ENCODE results near the gene CHMP1A. TPM values are rescaled to one million over a fixed set of nuclear protein-coding genes. Genes with fewer than 3 reads are reported as not detected.

The CHMP1A gene
- total RNA-seq, 5 donors from 2014 or later (not counting 1 experiment from before 2014, with no cell fraction given) = 73.1 to 97.4 (median 90.4) TPM

DNA sequence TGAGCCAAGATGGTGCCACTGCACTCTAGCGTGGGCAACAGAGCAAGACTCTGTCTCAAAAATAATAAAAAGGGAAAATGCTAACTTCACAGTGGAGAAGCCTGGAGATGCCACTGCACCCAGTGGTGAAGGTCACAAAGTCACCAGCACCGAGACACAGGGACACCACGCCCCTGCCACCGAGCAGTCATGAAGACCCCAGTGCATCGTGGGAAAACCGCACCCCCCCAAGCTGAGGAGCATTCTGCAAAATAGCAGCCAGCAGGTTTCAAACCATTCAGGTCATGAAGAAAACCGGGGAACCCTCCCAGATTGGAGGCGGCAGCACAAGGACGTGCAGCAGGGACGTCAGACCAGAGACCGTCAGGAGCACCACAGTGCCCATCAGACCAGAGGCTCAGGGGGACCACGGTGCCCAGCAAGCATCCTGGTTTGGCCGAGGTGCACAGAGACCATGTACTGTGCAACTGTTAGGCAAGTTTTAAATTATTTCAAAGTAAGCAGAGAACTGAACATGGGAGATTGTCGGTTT is 13.7 kb downstream of the CHMP1A start:
- Histone ChIP-seq H3K27ac (ENCODE audit: low read length) (no peak overlapping the region), H3K4me3 (ENCODE audit: control insufficient read depth in 1 of 2, extremely low read depth in 1 of 2, low read length in 1 of 2) (no peak overlapping the region), H3K27me3 (replicated peaks in 1 of 2; ENCODE audit: control insufficient read depth in 2 of 2, extremely low read depth in 1 of 2, insufficient read depth in 2 of 2, low read length in 1 of 2) (peaks cover 0 to 5% of the 10 kb centered on the region in 2 experiments), H3K4me1 (ENCODE audit: control insufficient read depth in 1 of 2, extremely low read depth in 1 of 2, insufficient read depth in 2 of 2, low read length in 2 of 2) (peaks cover 0 to 17% of the 10 kb centered on the region in 2 experiments), H3K9me3 (no peaks in the 10 kb centered on the region), H3K36me3 (ENCODE audit: control insufficient read depth in 2 of 2, extremely low read depth in 1 of 2, insufficient read depth in 1 of 2, low read length in 1 of 2) (peaks cover 10 to 31% of the 10 kb centered on the region in 2 donors)
- Mint-ChIP-seq H3K27ac (no peak overlapping the region), H3K4me1 (peaks cover 9 to 12% (median 10%) of the 10 kb centered on the region in 3 donors), H3K9me3 (no peaks in the 10 kb centered on the region), H3K36me3 (peaks cover 23% of the 10 kb centered on the region), H3K4me3 (no peak overlapping the region), H3K27me3 (no peaks in the 10 kb centered on the region)
- WGBS (ENCODE audit: insufficient coverage) = 87% methylated on average over 12 of the region's 14 CpGs
- CTCF ChIA-PET = no interaction called here
- DNase-seq = no peak
- no peak for ATAC-seq (replicated peaks in 1 of 4)
- POLR2A ChIA-PET = no interaction called here

DNA sequence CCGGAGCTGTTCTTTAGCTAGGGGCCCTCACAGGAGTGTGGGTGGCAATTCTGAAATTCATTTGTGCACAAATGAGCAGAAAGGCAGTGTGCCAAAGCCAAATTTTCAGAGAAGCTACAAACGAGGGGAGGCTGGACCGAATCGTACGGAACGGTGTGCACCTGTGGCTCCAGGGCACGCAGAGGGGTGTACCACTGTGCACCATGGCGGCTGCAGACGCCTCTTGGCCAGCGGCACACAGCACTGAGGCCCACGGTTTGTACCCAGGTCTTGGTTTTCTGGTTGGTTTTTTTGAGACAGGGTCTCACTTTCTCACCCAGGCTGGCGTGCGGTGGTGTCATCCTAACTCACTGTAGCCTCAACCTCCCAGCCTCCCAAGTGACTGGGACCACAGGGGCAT is 14.9 kb downstream of the CHMP1A start:
- CTCF ChIA-PET = interaction anchor here in 1 of 2 donors (0.5 kb wide), 1 partner anchor 49 kb away, joined by 4 read pairs; no protein-coding TSS in a partner anchor
- no peak for DNase-seq
- ATAC-seq (replicated peaks in 1 of 4) = no peak
- Mint-ChIP-seq H3K36me3 (peaks cover 17% of the 10 kb centered on the region), H3K27ac (no peak overlapping the region), H3K27me3 (no peaks in the 10 kb centered on the region), H3K4me1 (peaks cover 9 to 12% (median 10%) of the 10 kb centered on the region in 3 donors), H3K9me3 (no peaks in the 10 kb centered on the region), H3K4me3 (no peak overlapping the region)
- Histone ChIP-seq H3K4me1 (ENCODE audit: control insufficient read depth in 1 of 2, extremely low read depth in 1 of 2, insufficient read depth in 2 of 2, low read length in 2 of 2) (peaks cover 0 to 17% of the 10 kb centered on the region in 2 experiments), H3K27ac (ENCODE audit: low read length) (no peak overlapping the region), H3K9me3 (no peaks in the 10 kb centered on the region), H3K4me3 (ENCODE audit: control insufficient read depth in 1 of 2, extremely low read depth in 1 of 2, low read length in 1 of 2) (no peak overlapping the region), H3K27me3 (replicated peaks in 1 of 2; ENCODE audit: control insufficient read depth in 2 of 2, extremely low read depth in 1 of 2, insufficient read depth in 2 of 2, low read length in 1 of 2) (peaks cover 0 to 12% of the 10 kb centered on the region in 2 experiments), H3K36me3 (ENCODE audit: control insufficient read depth in 2 of 2, extremely low read depth in 1 of 2, insufficient read depth in 1 of 2, low read length in 1 of 2) (peaks cover 10 to 29% of the 10 kb centered on the region in 2 donors)
- WGBS (ENCODE audit: insufficient coverage) = 85% methylated on average over 7 of the region's 13 CpGs
- POLR2A ChIA-PET = no interaction called here

DNA sequence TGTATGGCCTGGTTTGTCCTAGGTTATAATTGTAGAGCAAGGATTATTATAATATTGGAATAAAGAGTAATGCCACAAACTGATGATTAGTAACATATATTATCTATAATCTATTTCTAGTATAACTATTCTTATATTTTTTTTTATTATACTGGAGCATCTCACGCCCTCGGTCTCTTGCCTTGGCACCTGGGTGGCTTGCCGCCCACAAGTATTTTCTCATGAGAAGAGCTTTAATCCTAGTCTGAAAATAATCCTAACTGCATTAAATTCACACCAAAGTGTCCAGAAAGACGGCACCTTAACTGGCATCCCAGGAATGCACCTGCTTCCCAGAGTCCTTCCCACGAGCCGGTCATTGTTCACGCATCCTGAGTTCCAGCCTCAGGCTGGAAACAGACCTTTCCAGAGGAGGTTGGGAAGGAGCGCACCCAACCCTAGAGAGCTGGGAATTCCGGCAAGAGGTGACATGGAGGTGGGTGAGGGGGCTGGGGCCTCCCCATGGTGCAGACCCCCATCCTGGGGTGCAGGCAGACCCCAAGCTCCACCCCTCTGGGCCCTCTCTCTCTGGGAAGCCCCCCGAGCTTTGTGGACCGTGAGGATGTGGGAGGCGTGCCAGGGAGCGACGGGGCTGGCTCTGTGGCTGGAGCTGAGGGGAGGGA is 15.9 kb downstream of the CHMP1A start:
- DNase-seq (no peak), ATAC-seq (replicated peaks in 1 of 4) (no peak)
- WGBS (ENCODE audit: insufficient coverage) = 62% methylated on average over 5 of the region's 14 CpGs
- CTCF ChIA-PET = interaction anchor here in 1 of 2 donors (0.6 to 0.8 kb wide), 2 partner anchors 12 to 449 kb away, joined by 3 to 7 read pairs; no protein-coding TSS in a partner anchor
- Histone ChIP-seq H3K4me3 (ENCODE audit: control insufficient read depth in 1 of 2, extremely low read depth in 1 of 2, low read length in 1 of 2) (no peak overlapping the region), H3K9me3 (no peaks in the 10 kb centered on the region), H3K27me3 (replicated peaks in 1 of 2; ENCODE audit: control insufficient read depth in 2 of 2, extremely low read depth in 1 of 2, insufficient read depth in 2 of 2, low read length in 1 of 2) (peaks cover 0 to 22% of the 10 kb centered on the region in 2 experiments), H3K36me3 (ENCODE audit: control insufficient read depth in 2 of 2, extremely low read depth in 1 of 2, insufficient read depth in 1 of 2, low read length in 1 of 2) (peaks cover 5 to 22% of the 10 kb centered on the region in 2 donors), H3K4me1 (ENCODE audit: control insufficient read depth in 1 of 2, extremely low read depth in 1 of 2, insufficient read depth in 2 of 2, low read length in 2 of 2) (peaks cover 0 to 17% of the 10 kb centered on the region in 2 experiments), H3K27ac (ENCODE audit: low read length) (no peak overlapping the region)
- H3K4me1 Mint-ChIP-seq = peaks cover 9 to 12% (median 10%) of the 10 kb centered on the region in 3 donors
- POLR2A ChIA-PET = no interaction called here
- H3K9me3 Mint-ChIP-seq = no peaks in the 10 kb centered on the region
- H3K4me3 Mint-ChIP-seq = peak overlapping the region in 1 of 3 donors; percentile 65
- H3K36me3 Mint-ChIP-seq = peaks cover 14% of the 10 kb centered on the region
- no peaks in the 10 kb centered on the region for H3K27me3 Mint-ChIP-seq
- H3K27ac Mint-ChIP-seq = no peak overlapping the region

DNA sequence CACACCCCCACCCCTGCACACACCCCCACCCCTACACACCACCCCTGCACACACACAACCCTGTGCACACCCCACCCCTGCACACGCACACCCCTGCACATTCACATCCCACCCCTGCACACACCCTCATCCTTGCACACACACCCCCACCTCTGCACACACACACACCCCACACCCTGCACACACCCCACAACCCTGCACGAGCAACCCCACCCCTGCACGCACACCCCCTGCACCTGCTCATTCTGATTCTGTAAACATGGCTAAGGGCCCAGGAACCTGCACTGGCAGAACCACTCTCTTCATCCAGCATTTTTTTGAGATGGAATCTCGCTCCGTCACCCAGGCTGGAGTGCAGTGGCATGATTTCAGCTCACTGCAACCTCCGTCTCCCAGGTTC is 18.1 kb downstream of the CHMP1A start:
- WGBS (ENCODE audit: insufficient coverage) = 97% methylated on average over 5 of the region's 6 CpGs
- ATAC-seq (replicated peaks in 1 of 4) = no peak
- no peak overlapping the region for H3K4me3 ChIP-seq (ENCODE audit: control insufficient read depth in 1 of 2, extremely low read depth in 1 of 2, low read length in 1 of 2)
- H3K36me3 Mint-ChIP-seq = no peaks in the 10 kb centered on the region
- no peak overlapping the region for H3K27ac Mint-ChIP-seq
- H3K4me3 Mint-ChIP-seq = no peak overlapping the region
- CTCF ChIA-PET = no interaction called here
- no peaks in the 10 kb centered on the region for H3K9me3 Mint-ChIP-seq
- no peaks in the 10 kb centered on the region for H3K9me3 ChIP-seq
- DNase-seq = no peak
- peaks cover 0 to 27% of the 10 kb centered on the region in 2 experiments for H3K27me3 ChIP-seq (replicated peaks in 1 of 2; ENCODE audit: control insufficient read depth in 2 of 2, extremely low read depth in 1 of 2, insufficient read depth in 2 of 2, low read length in 1 of 2)
- POLR2A ChIA-PET = no interaction called here
- H3K27me3 Mint-ChIP-seq = no peaks in the 10 kb centered on the region
- peaks cover 9 to 12% (median 10%) of the 10 kb centered on the region in 3 donors for H3K4me1 Mint-ChIP-seq
- no peak overlapping the region for H3K27ac ChIP-seq (ENCODE audit: low read length)
- H3K36me3 ChIP-seq (ENCODE audit: control insufficient read depth in 2 of 2, extremely low read depth in 1 of 2, insufficient read depth in 1 of 2, low read length in 1 of 2) = peaks cover 0 to 1% of the 10 kb centered on the region in 2 donors
- peaks cover 0 to 17% of the 10 kb centered on the region in 2 experiments for H3K4me1 ChIP-seq (ENCODE audit: control insufficient read depth in 1 of 2, extremely low read depth in 1 of 2, insufficient read depth in 2 of 2, low read length in 2 of 2)

DNA sequence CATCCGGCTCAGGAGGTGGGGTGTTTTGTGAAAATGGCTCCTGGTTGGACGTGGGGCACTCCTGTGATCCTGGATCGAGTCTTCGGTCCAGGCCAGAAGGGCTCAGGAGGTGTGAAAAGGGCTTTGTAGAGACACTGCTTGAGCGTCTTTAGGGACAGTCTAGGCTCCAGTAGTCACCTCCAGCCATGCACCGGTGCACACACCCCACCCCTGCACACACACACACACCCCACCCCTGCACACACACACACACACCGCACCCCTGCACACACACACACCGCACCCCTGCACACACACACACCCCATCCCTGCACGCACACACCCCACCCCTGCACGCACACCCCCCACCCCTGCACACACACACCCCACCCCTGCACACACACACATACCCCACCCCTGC is 19.1 kb downstream of the CHMP1A start:
- ATAC-seq (replicated peaks in 1 of 4) = no peak

DNA sequence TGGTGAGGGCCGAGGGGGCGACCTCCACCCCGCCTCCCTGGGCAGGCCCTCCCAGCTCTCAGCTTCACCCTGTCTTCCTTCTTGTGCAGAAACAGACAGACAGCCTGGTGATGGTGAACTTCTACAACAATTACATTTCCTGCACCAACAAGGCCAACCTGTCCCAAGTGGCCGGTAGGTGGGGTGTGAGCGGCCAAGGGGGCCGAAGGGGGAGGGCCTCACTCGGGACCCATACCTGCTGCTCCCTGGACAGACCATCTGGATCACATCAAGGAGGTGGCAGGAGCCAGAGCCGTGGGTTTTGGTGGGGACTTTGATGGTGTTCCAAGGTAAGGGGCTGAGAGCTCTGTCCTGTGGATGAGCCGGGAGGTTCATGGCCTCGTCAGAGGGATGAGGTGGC is 20.1 kb downstream of the CHMP1A start:
- peaks cover 9 to 12% (median 10%) of the 10 kb centered on the region in 3 donors for H3K4me1 Mint-ChIP-seq
- no peaks in the 10 kb centered on the region for H3K36me3 ChIP-seq (ENCODE audit: control insufficient read depth in 2 of 2, extremely low read depth in 1 of 2, insufficient read depth in 1 of 2, low read length in 1 of 2)
- no peak overlapping the region for H3K27ac ChIP-seq (ENCODE audit: low read length)
- H3K36me3 Mint-ChIP-seq = no peaks in the 10 kb centered on the region
- ATAC-seq (replicated peaks in 1 of 4) (no peak), DNase-seq (no peak)
- WGBS (ENCODE audit: insufficient coverage) = 72% methylated on average over 8 of the region's 10 CpGs
- H3K27ac Mint-ChIP-seq = no peak overlapping the region
- no peaks in the 10 kb centered on the region for H3K9me3 ChIP-seq
- H3K9me3 Mint-ChIP-seq = no peaks in the 10 kb centered on the region
- ChIA-PET POLR2A (no interaction called here), CTCF (no interaction called here)
- no peaks in the 10 kb centered on the region for H3K27me3 Mint-ChIP-seq
- no peak overlapping the region for H3K4me3 Mint-ChIP-seq
- peaks cover 0 to 30% of the 10 kb centered on the region in 2 experiments for H3K27me3 ChIP-seq (replicated peaks in 1 of 2; ENCODE audit: control insufficient read depth in 2 of 2, extremely low read depth in 1 of 2, insufficient read depth in 2 of 2, low read length in 1 of 2)
- H3K4me3 ChIP-seq (ENCODE audit: control insufficient read depth in 1 of 2, extremely low read depth in 1 of 2, low read length in 1 of 2) = no peak overlapping the region
- H3K4me1 ChIP-seq (ENCODE audit: control insufficient read depth in 1 of 2, extremely low read depth in 1 of 2, insufficient read depth in 2 of 2, low read length in 2 of 2) = peaks cover 0 to 17% of the 10 kb centered on the region in 2 experiments

More for the DNA sequence above, 19.1 kb downstream of the CHMP1A start:
- no peaks in the 10 kb centered on the region for H3K27me3 Mint-ChIP-seq
- DNase-seq = no peak
- H3K27ac ChIP-seq (ENCODE audit: low read length) = no peak overlapping the region
- H3K36me3 Mint-ChIP-seq = no peaks in the 10 kb centered on the region
- H3K4me1 ChIP-seq (ENCODE audit: control insufficient read depth in 1 of 2, extremely low read depth in 1 of 2, insufficient read depth in 2 of 2, low read length in 2 of 2) = peaks cover 0 to 17% of the 10 kb centered on the region in 2 experiments
- H3K27ac Mint-ChIP-seq = no peak overlapping the region
- POLR2A ChIA-PET = no interaction called here
- no peaks in the 10 kb centered on the region for H3K9me3 ChIP-seq
- no peaks in the 10 kb centered on the region for H3K9me3 Mint-ChIP-seq
- H3K4me1 Mint-ChIP-seq = peaks cover 9 to 12% (median 10%) of the 10 kb centered on the region in 3 donors
- CTCF ChIA-PET = no interaction called here
- no peak overlapping the region for H3K4me3 ChIP-seq (ENCODE audit: control insufficient read depth in 1 of 2, extremely low read depth in 1 of 2, low read length in 1 of 2)
- peaks cover 0 to 27% of the 10 kb centered on the region in 2 experiments for H3K27me3 ChIP-seq (replicated peaks in 1 of 2; ENCODE audit: control insufficient read depth in 2 of 2, extremely low read depth in 1 of 2, insufficient read depth in 2 of 2, low read length in 1 of 2)
- WGBS (ENCODE audit: insufficient coverage) = no CpG with 5 or more reads among the region's 10 CpGs
- no peaks in the 10 kb centered on the region for H3K36me3 ChIP-seq (ENCODE audit: control insufficient read depth in 2 of 2, extremely low read depth in 1 of 2, insufficient read depth in 1 of 2, low read length in 1 of 2)
- no peak overlapping the region for H3K4me3 Mint-ChIP-seq
